ENCODE results near the gene FADS1. TPM values are rescaled to one million over a fixed set of nuclear protein-coding genes. Genes with fewer than 3 reads are reported as not detected.

Gene FADS1
- total RNA-seq, 2 experiments from 2014 or later = 18.3 to 19.1 TPM

- POLR2A ChIA-PET = no interaction called here
- CTCF ChIA-PET = no interaction called here
Measured at GRCh38 chr11:61783717-61784505, 32.9 kb downstream of the FADS1 start.

GRCh38 chr11:61782841-61783240 is 34.0 kb downstream of the FADS1 start:
- CTCF ChIA-PET = interaction anchor here (1.1 kb wide), 1 partner anchor 35 kb away, joined by 3 read pairs; no protein-coding TSS in a partner anchor

GRCh38 chr11:61782299-61782698 is 34.5 kb downstream of the FADS1 start:
- ChIA-PET POLR2A (no interaction called here), CTCF (interaction anchor here (1.1 kb wide), 1 partner anchor 35 kb away, joined by 3 read pairs; no protein-coding TSS in a partner anchor)

More at GRCh38 chr11:61782841-61783240, 34.0 kb downstream of the FADS1 start:
- POLR2A ChIA-PET = no interaction called here

GRCh38 chr11:61781585-61781984 is 35.2 kb downstream of the FADS1 start:
- ChIA-PET POLR2A (no interaction called here), CTCF (no interaction called here)

- ChIA-PET CTCF (interaction anchor here (1.1 to 1.8 kb wide), 3 partner anchors 12 to 22 kb away, joined by 3 to 4 read pairs (median 3); partner anchors contain the start of genes FEN1 and TMEM258), POLR2A (no interaction called here)
Measured at GRCh38 chr11:61780581-61781162, 36.1 kb downstream of the FADS1 start.

- CTCF ChIA-PET = interaction anchor here (1.1 to 1.8 kb wide), 3 partner anchors 13 to 23 kb away, joined by 3 to 4 read pairs (median 3); partner anchors contain the start of genes FEN1 and TMEM258
- POLR2A ChIA-PET = no interaction called here
Measured at GRCh38 chr11:61779666-61780525, 36.9 kb downstream of the FADS1 start.

GRCh38 chr11:61778920-61779650 is 37.7 kb downstream of the FADS1 start:
- CTCF ChIA-PET = interaction anchor here (1.8 kb wide), 1 partner anchor 14 kb away, joined by 4 read pairs; the partner anchor contains the start of genes FEN1 and TMEM258
- POLR2A ChIA-PET = no interaction called here

- ChIA-PET POLR2A (no interaction called here), CTCF (no interaction called here)
Measured at GRCh38 chr11:61778357-61778886, 38.4 kb downstream of the FADS1 start.

- ChIA-PET POLR2A (no interaction called here), CTCF (interaction anchor here (2.0 kb wide), 1 partner anchor 28 kb away, joined by 5 read pairs; no protein-coding TSS in a partner anchor)
Measured at GRCh38 chr11:61777234-61778090, 39.3 kb downstream of the FADS1 start.

GRCh38 chr11:61776561-61777075 is 40.2 kb downstream of the FADS1 start:
- ChIA-PET POLR2A (no interaction called here), CTCF (interaction anchor here (0.7 to 2.0 kb wide), 3 partner anchors 10 to 43 kb away, joined by 3 to 5 read pairs (median 3); no protein-coding TSS in a partner anchor)

- ChIA-PET POLR2A (no interaction called here), CTCF (interaction anchor here (0.7 to 2.0 kb wide), 5 partner anchors 9 to 43 kb away, joined by 3 to 5 read pairs (median 3); no protein-coding TSS in a partner anchor)
Measured at GRCh38 chr11:61775606-61776554, 40.9 kb downstream of the FADS1 start.

- ChIA-PET CTCF (interaction anchor here (1.3 kb wide), 1 partner anchor 27 kb away, joined by 3 read pairs; no protein-coding TSS in a partner anchor), POLR2A (no interaction called here)
Measured at GRCh38 chr11:61775106-61775505, 41.7 kb downstream of the FADS1 start.

GRCh38 chr11:61774411-61774810 is 42.4 kb downstream of the FADS1 start:
- ChIA-PET POLR2A (no interaction called here), CTCF (interaction anchor here (1.3 kb wide), 1 partner anchor 27 kb away, joined by 3 read pairs; no protein-coding TSS in a partner anchor)

- CTCF ChIA-PET = no interaction called here
- POLR2A ChIA-PET = no interaction called here
Measured at GRCh38 chr11:61773809-61774208, 43.0 kb downstream of the FADS1 start.

- CTCF ChIA-PET = interaction anchor here (1.7 kb wide), 1 partner anchor 22 kb away, joined by 6 read pairs; no protein-coding TSS in a partner anchor
- POLR2A ChIA-PET = interaction anchor here (0.7 kb wide), 1 partner anchor 40 kb away, joined by 9 read pairs; no protein-coding TSS in a partner anchor
Measured at GRCh38 chr11:61773356-61773755, 43.4 kb downstream of the FADS1 start.

GRCh38 chr11:61771985-61772455 is 44.8 kb downstream of the FADS1 start:
- POLR2A ChIA-PET = no interaction called here
- CTCF ChIA-PET = interaction anchor here (1.7 kb wide), 1 partner anchor 21 kb away, joined by 6 read pairs; no protein-coding TSS in a partner anchor
